Large intestine (tissue), 3 donors: Measurements from ENCODE around the gene PDSS2. TPM values are rescaled to one million over a fixed set of nuclear protein-coding genes. Genes with fewer than 3 reads are reported as not detected.
A peak's percentile ranks its signal among the peaks of the same experiment; 100 is the strongest.
"Not testable (repeated sequence)": the region's sequence is repeated elsewhere in the genome, so short reads cannot be mapped to it uniquely, and the experiment has no call there.

Experiments
- DNase-seq, 2 donors: peaks; one replicate each; pipeline versions ENCODE4 v3.0.0 to v3.0.0-alpha.2; 2013
- H3K27ac ChIP-seq: one replicate; pipeline ENCODE4 v1.5.1; 2013; ENCODE audit warnings: low read length
- H3K27me3 ChIP-seq: 2 replicates; pipeline ENCODE4 v1.6.1; 2013; ENCODE audit warnings: low read length; ENCODE audit not compliant: control insufficient read depth, insufficient read depth
- H3K36me3 ChIP-seq: 2 replicates; pipeline ENCODE4 v1.6.1; 2013; ENCODE audit warnings: low read length; ENCODE audit not compliant: control insufficient read depth, insufficient read depth
- H3K4me1 ChIP-seq: one replicate; pipeline ENCODE4 v1.6.1; 2013; ENCODE audit warnings: low read length; ENCODE audit not compliant: control insufficient read depth, insufficient read depth
- H3K4me3 ChIP-seq: one replicate; pipeline ENCODE4 v1.5.1; 2013; ENCODE audit warnings: low read length
- H3K9me3 ChIP-seq: one replicate; pipeline ENCODE4 v1.6.1; 2013; ENCODE audit warnings: mild to moderate bottlenecking, low read depth, low read length, moderate library complexity; ENCODE audit not compliant: control insufficient read depth
- WGBS: methylation state at CpG from one replicate; pipeline ENCODE4 v1.1.5; 2013; ENCODE audit warnings: low lambda C conversion rate; ENCODE audit not compliant: insufficient coverage; 5-methylcytosine and 5-hydroxymethylcytosine counted together
- polyA plus RNA-seq: library from polyadenylated mRNA; unstranded; fragments of 120-200 nt; gene quantifications from one replicate; pipeline ENCODE4 v1.2.1, GENCODE V29; 2013

The PDSS2 gene
- polyA plus RNA-seq, 1 donor: 12.8 TPM

- no peaks in the 10 kb centered on the region for H3K36me3 ChIP-seq
- no CpG with 5 or more reads among the region's 5 CpGs for WGBS
- H3K27me3 ChIP-seq: no peaks in the 10 kb centered on the region
- H3K27ac ChIP-seq: no peak overlapping the region
- H3K9me3 ChIP-seq: no peaks in the 10 kb centered on the region
- no peak overlapping the region for H3K4me3 ChIP-seq
- no peaks in the 10 kb centered on the region for H3K4me1 ChIP-seq
- DNase-seq: no peak
Observed at GRCh38 chr6:107179004-107179403, 280.4 kb downstream of the PDSS2 start.

- Histone ChIP-seq H3K27me3 (no peaks in the 10 kb centered on the region), H3K27ac (no peak overlapping the region), H3K4me1 (no peaks in the 10 kb centered on the region), H3K9me3 (no peaks in the 10 kb centered on the region), H3K36me3 (no peaks in the 10 kb centered on the region), H3K4me3 (no peak overlapping the region)
- no peak for DNase-seq
- 100% methylated on average over 2 of the region's 3 CpGs for WGBS
Observed at GRCh38 chr6:107173779-107174178, 285.6 kb downstream of the PDSS2 start.

GRCh38 chr6:107171513-107171912 is 287.9 kb downstream of the PDSS2 start:
- no peak overlapping the region for H3K27ac ChIP-seq
- H3K4me3 ChIP-seq: no peak overlapping the region
- WGBS: 100% methylated on average over 2 of the region's 5 CpGs
- no peaks in the 10 kb centered on the region for H3K27me3 ChIP-seq
- no peaks in the 10 kb centered on the region for H3K9me3 ChIP-seq
- no peaks in the 10 kb centered on the region for H3K36me3 ChIP-seq
- DNase-seq: no peak
- H3K4me1 ChIP-seq: no peaks in the 10 kb centered on the region

- no CpG with 5 or more reads among the region's 5 CpGs for WGBS
- not testable (repeated sequence) for H3K9me3 ChIP-seq, H3K36me3 ChIP-seq, DNase-seq, H3K27me3 ChIP-seq, H3K4me3 ChIP-seq, H3K4me1 ChIP-seq, H3K27ac ChIP-seq
Observed at GRCh38 chr6:107164299-107164698, 295.1 kb downstream of the PDSS2 start.

GRCh38 chr6:107161521-107161920 is 297.8 kb downstream of the PDSS2 start:
- no peak for DNase-seq
- Histone ChIP-seq H3K4me3 (no peak overlapping the region), H3K27me3 (no peaks in the 10 kb centered on the region), H3K4me1 (peaks cover under 1% of the 10 kb centered on the region), H3K36me3 (no peaks in the 10 kb centered on the region), H3K9me3 (no peaks in the 10 kb centered on the region), H3K27ac (no peak overlapping the region)
- WGBS: no CpG with 5 or more reads among the region's 3 CpGs

GRCh38 chr6:107156617-107157016 is 302.7 kb downstream of the PDSS2 start:
- Histone ChIP-seq H3K36me3 (no peaks in the 10 kb centered on the region), H3K4me1 (peaks cover 26% of the 10 kb centered on the region), H3K4me3 (no peak overlapping the region), H3K9me3 (no peaks in the 10 kb centered on the region), H3K27ac (no peak overlapping the region), H3K27me3 (no peaks in the 10 kb centered on the region)
- DNase-seq: peak in 1 of 2 donors; percentile 42
- no CpG with 5 or more reads among the region's 2 CpGs for WGBS

- Histone ChIP-seq H3K9me3 (no peaks in the 10 kb centered on the region), H3K27ac (peak overlapping the region; percentile 11), H3K27me3 (no peaks in the 10 kb centered on the region)
Observed at GRCh38 chr6:107154801-107155160, 304.6 kb downstream of the PDSS2 start.

GRCh38 chr6:107154131-107154800 is 305.1 kb downstream of the PDSS2 start:
- peak overlapping the region; percentile 87 for H3K27ac ChIP-seq

More at GRCh38 chr6:107154801-107155160, 304.6 kb downstream of the PDSS2 start:
- no CpG with 5 or more reads among the region's 2 CpGs for WGBS
- DNase-seq: no peak
- no peak overlapping the region for H3K4me3 ChIP-seq
- no peaks in the 10 kb centered on the region for H3K36me3 ChIP-seq
- H3K4me1 ChIP-seq: peaks cover 34% of the 10 kb centered on the region

GRCh38 chr6:107152638-107153430 is 306.5 kb downstream of the PDSS2 start:
- no peaks in the 10 kb centered on the region for H3K27me3 ChIP-seq
- H3K36me3 ChIP-seq: no peaks in the 10 kb centered on the region
- H3K4me1 ChIP-seq: peaks cover 34% of the 10 kb centered on the region
- peak overlapping the region; percentile 87 for H3K27ac ChIP-seq
- H3K4me3 ChIP-seq: no peak overlapping the region
- DNase-seq: peak; percentile 67 to 90
- WGBS: 60% methylated on average over 1 of the region's 8 CpGs
- H3K9me3 ChIP-seq: no peaks in the 10 kb centered on the region

More at GRCh38 chr6:107154131-107154800, 305.1 kb downstream of the PDSS2 start:
- Histone ChIP-seq H3K36me3 (no peaks in the 10 kb centered on the region), H3K4me3 (no peak overlapping the region), H3K4me1 (peaks cover 34% of the 10 kb centered on the region), H3K27me3 (no peaks in the 10 kb centered on the region), H3K9me3 (no peaks in the 10 kb centered on the region)
- WGBS: 14% methylated on average over 1 of the region's 12 CpGs
- DNase-seq: peak; percentile 29 to 72

- Histone ChIP-seq H3K27me3 (no peaks in the 10 kb centered on the region), H3K4me1 (no peaks in the 10 kb centered on the region), H3K9me3 (no peaks in the 10 kb centered on the region), H3K36me3 (no peaks in the 10 kb centered on the region), H3K27ac (no peak overlapping the region), H3K4me3 (no peak overlapping the region)
- DNase-seq: no peak
- WGBS: no CpG with 5 or more reads among the region's 4 CpGs
Observed at GRCh38 chr6:107144666-107145065, 314.7 kb downstream of the PDSS2 start.
